Measurements from ENCODE around the gene CCDC117.

CCDC117 gene

GRCh38 chr22:28772633-28773460 is at the start of gene CCDC117:
CCDC117 (plus strand) TSS chr22:28772695; CDS start chr22:28772850, 155 bp downstream.
- TF ChIP-seq NFRKB (IDR thresholded peaks at IDR 0.05) (no peak), FOXM1 (IDR thresholded peaks at IDR 0.05; ENCODE audit: borderline replicate concordance) (peak; percentile 40; the same call in 1 of the 2 replicates), ELF4 (IDR thresholded peaks at IDR 0.05) (peak; percentile 42; the same call in 1 of the 2 replicates), ARNT (IDR thresholded peaks at IDR 0.05) (0 out of 2 replicates have a peak, but pooled peaks have one; percentile 26), L3MBTL2 (conservative IDR thresholded peaks at IDR 0.05) (peak; percentile 65; the same call in 1 of the 2 replicates), TARDBP (IDR thresholded peaks at IDR 0.05) (no peak), BHLHE40 (IDR thresholded peaks at IDR 0.05; ENCODE audit: borderline replicate concordance) (no peak)
- POLR2A ChIA-PET, result interaction anchor here (0.6 to 2.9 kb wide), 9 partner anchors 8 to 173 kb away, joined by 3 to 16 read pairs (median 4); partner anchors contain the start of genes CHEK2, HSCB and XBP1
- CTCF ChIA-PET, result interaction anchor here (1.5 kb wide), 1 partner anchor 11 kb away, joined by 5 read pairs; no protein-coding TSS in a partner anchor
- peak; percentile 96 for DNase-seq (ENCODE audit: extremely low spot score)

- POLR2A ChIA-PET, result interaction anchor here (1.5 kb wide), 1 partner anchor 72 kb away, joined by 3 read pairs; the partner anchor contains the start of gene XBP1
- CTCF ChIA-PET, result no interaction called here
- DNase-seq (ENCODE audit: extremely low spot score), result no peak
- TF ChIP-seq FOXK2 (IDR thresholded peaks at IDR 0.05) (no peak), FOXA1 (IDR thresholded peaks at IDR 0.05) (no peak), SUZ12 (IDR thresholded peaks at IDR 0.05) (no peak), L3MBTL2 (conservative IDR thresholded peaks at IDR 0.05) (no peak), NFRKB (IDR thresholded peaks at IDR 0.05) (no peak), ARNT (IDR thresholded peaks at IDR 0.05) (no peak), CTBP1 (IDR thresholded peaks at IDR 0.05; ENCODE audit: borderline replicate concordance) (no peak), HDGF (IDR thresholded peaks at IDR 0.05; ENCODE audit: borderline replicate concordance) (no peak), ZNF384 (IDR thresholded peaks at IDR 0.05) (no peak), BHLHE40 (IDR thresholded peaks at IDR 0.05; ENCODE audit: borderline replicate concordance) (no peak), ELF4 (IDR thresholded peaks at IDR 0.05) (no peak), PKNOX1 (IDR thresholded peaks at IDR 0.05) (no peak), SP1 (IDR thresholded peaks at IDR 0.05) (no peak), FOXM1 (IDR thresholded peaks at IDR 0.05; ENCODE audit: borderline replicate concordance) (no peak)
Measured at GRCh38 chr22:28728002-28728401, 44.5 kb upstream of the CCDC117 start.

DNA sequence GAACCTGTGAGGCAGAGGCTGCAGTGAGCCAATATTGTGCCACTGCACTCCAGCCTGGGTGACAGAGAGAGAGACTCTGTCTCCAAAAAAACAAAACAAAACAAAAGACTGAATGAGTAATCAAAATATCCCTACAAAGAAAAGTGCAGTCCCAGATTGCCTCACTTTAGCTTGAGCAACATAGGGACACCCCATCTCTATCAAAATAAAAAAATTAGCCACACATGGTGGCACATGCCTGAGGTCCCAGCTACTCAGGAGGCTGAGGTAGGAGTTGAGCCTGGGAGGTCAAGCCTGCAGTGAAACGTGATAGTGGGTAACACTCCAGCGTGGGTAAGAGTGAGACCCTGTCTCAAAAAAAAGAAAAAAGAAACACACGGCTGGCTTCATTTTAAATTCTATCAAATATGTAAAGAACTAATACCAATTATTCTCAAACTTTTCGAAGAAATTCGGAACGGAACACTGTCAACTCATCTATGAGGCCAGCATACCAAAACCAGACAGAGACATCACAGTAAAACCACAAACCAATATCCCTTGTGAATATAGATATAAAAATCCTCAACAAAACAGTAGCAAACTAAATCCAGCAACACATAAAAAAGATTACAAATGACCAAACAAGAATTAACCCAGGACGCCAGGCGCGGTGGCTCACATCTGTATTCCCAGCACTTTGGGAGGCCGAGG is 43.7 kb upstream of the CCDC117 start:
- POLR2A ChIA-PET, result interaction anchor here (1.5 kb wide), 1 partner anchor 72 kb away, joined by 3 read pairs; the partner anchor contains the start of gene XBP1
- DNase-seq (ENCODE audit: extremely low spot score), result no peak
- TF ChIP-seq CTBP1 (IDR thresholded peaks at IDR 0.05; ENCODE audit: borderline replicate concordance), result no peak
- TF ChIP-seq ARNT (IDR thresholded peaks at IDR 0.05), result no peak
- no peak for TF ChIP-seq SP1 (IDR thresholded peaks at IDR 0.05)
- TF ChIP-seq TARDBP (IDR thresholded peaks at IDR 0.05), result no peak
- no peak for TF ChIP-seq FOXA1 (IDR thresholded peaks at IDR 0.05)
- no peak for TF ChIP-seq HDGF (IDR thresholded peaks at IDR 0.05; ENCODE audit: borderline replicate concordance)
- TF ChIP-seq LEF1 (IDR thresholded peaks at IDR 0.05; ENCODE audit: borderline replicate concordance), result no peak
- no peak for TF ChIP-seq NFRKB (IDR thresholded peaks at IDR 0.05)
- TF ChIP-seq FOXM1 (IDR thresholded peaks at IDR 0.05; ENCODE audit: borderline replicate concordance), result no peak
- TF ChIP-seq ZNF384 (IDR thresholded peaks at IDR 0.05), result no peak
- TF ChIP-seq SUZ12 (IDR thresholded peaks at IDR 0.05), result no peak
- TF ChIP-seq PKNOX1 (IDR thresholded peaks at IDR 0.05), result no peak
- no peak for TF ChIP-seq FOXK2 (IDR thresholded peaks at IDR 0.05)
- TF ChIP-seq ELF4 (IDR thresholded peaks at IDR 0.05), result no peak
- CTCF ChIA-PET, result no interaction called here

DNA sequence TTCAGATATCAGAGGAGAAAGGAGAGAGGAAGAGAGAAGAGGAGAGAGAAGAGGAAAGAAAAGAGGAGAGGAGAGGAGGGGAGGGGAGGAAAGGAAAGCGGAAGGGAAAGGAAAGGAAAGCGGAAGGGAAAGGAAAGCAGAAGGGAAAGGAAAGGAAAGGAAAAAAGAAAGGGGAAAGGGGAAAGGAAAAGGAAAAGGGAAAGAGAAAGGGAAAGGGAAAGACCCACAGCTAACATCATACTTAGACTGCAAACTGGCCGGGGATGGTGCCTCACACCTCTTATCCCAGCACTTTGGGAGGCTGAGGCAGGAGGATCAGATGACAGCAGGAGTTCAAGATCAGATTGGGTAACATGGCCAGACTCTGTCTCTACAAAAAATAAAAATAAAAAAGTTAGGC is 42.3 kb upstream of the CCDC117 start:
- CTCF ChIA-PET, result no interaction called here
- DNase-seq (ENCODE audit: extremely low spot score), result no peak
- TF ChIP-seq ZNF384 (IDR thresholded peaks at IDR 0.05) (no peak), LEF1 (IDR thresholded peaks at IDR 0.05; ENCODE audit: borderline replicate concordance) (no peak), CTBP1 (IDR thresholded peaks at IDR 0.05; ENCODE audit: borderline replicate concordance) (no peak), FOXM1 (IDR thresholded peaks at IDR 0.05; ENCODE audit: borderline replicate concordance) (no peak)
- POLR2A ChIA-PET, result interaction anchor here (0.9 kb wide), 2 partner anchors 14 to 70 kb away, joined by 3 read pairs; partner anchors contain the start of gene XBP1

DNA sequence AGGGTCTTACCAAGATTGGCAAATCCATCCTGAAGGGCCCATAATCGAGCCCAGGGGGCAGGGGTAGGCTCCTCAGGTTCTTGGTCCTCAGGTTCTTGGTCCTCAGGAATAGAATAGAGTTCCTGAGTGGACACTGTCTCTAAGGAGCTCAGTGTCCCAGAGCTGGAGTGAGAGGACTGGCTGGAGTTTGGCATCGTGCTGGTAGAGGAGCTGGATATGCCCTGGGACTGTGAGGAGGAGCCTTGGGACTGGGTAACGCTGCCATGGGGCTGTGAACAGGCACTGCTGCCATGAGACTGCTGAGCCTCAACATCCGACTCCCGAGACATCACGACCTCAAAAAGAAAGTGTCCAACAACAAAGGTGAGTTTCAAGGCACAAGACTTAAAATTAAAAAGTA is 38.1 kb upstream of the CCDC117 start:
- no peak for DNase-seq (ENCODE audit: extremely low spot score)
- no peak for TF ChIP-seq FOXK2 (IDR thresholded peaks at IDR 0.05)
- TF ChIP-seq SUZ12 (IDR thresholded peaks at IDR 0.05), result no peak
- CTCF ChIA-PET, result no interaction called here
- POLR2A ChIA-PET, result no interaction called here

GRCh38 chr22:28736301-28737155 is 36.0 kb upstream of the CCDC117 start:
- ChIA-PET CTCF (no interaction called here), POLR2A (no interaction called here)
- DNase-seq (ENCODE audit: extremely low spot score), result no peak
- TF ChIP-seq CTBP1 (IDR thresholded peaks at IDR 0.05; ENCODE audit: borderline replicate concordance) (no peak), BHLHE40 (IDR thresholded peaks at IDR 0.05; ENCODE audit: borderline replicate concordance) (no peak), ELF4 (IDR thresholded peaks at IDR 0.05) (no peak), FOXM1 (IDR thresholded peaks at IDR 0.05; ENCODE audit: borderline replicate concordance) (no peak), ZNF384 (IDR thresholded peaks at IDR 0.05) (no peak), HDGF (IDR thresholded peaks at IDR 0.05; ENCODE audit: borderline replicate concordance) (no peak), SUZ12 (IDR thresholded peaks at IDR 0.05) (no peak), FOXA1 (IDR thresholded peaks at IDR 0.05) (no peak), TARDBP (IDR thresholded peaks at IDR 0.05) (no peak)

All from HEK293T (cell line).